ENCODE data around the gene STIMATE.

Gene STIMATE

GRCh38 chr3:52838561-52839267, 58.6 kb downstream of the STIMATE start:
- Histone ChIP-seq H3K4me2 (ENCODE audit: low read length) (no peak overlapping the region), H3K4me1 (no peaks in the 10 kb centered on the region), H2AFZ (no peak overlapping the region), H3K36me3 (ENCODE audit: control insufficient read depth, insufficient read depth, low read length) (no peaks in the 10 kb centered on the region), H3K79me2 (no peaks in the 10 kb centered on the region), H3K27me3 (ENCODE audit: control insufficient read depth, insufficient read depth, low read length) (no peaks in the 10 kb centered on the region), H3K9ac (no peak overlapping the region), H3K27ac (no peak overlapping the region), H3K9me3 (ENCODE audit: control insufficient read depth, low read length) (no peaks in the 10 kb centered on the region), H3K4me3 (ENCODE audit: low read depth, low read length) (no peak overlapping the region)
- no peak for TF ChIP-seq CTCF (IDR thresholded peaks at IDR 0.05)

- Histone ChIP-seq H3K79me2 (no peaks in the 10 kb centered on the region), H3K27me3 (ENCODE audit: control insufficient read depth, insufficient read depth, low read length) (no peaks in the 10 kb centered on the region), H3K36me3 (ENCODE audit: control insufficient read depth, insufficient read depth, low read length) (no peaks in the 10 kb centered on the region), H3K9me3 (ENCODE audit: control insufficient read depth, low read length) (no peaks in the 10 kb centered on the region), H3K4me3 (ENCODE audit: low read depth, low read length) (no peak overlapping the region), H3K9ac (no peak overlapping the region), H3K4me2 (ENCODE audit: low read length) (no peak overlapping the region), H2AFZ (no peak overlapping the region), H3K27ac (no peak overlapping the region), H3K4me1 (no peaks in the 10 kb centered on the region)
- TF ChIP-seq CTCF (IDR thresholded peaks at IDR 0.05) = no peak
These were observed 60.4 kb downstream of the STIMATE start for GRCh38 chr3:52836986-52837385.

- no peaks in the 10 kb centered on the region for H3K9me3 ChIP-seq (ENCODE audit: control insufficient read depth, low read length)
- H3K36me3 ChIP-seq (ENCODE audit: control insufficient read depth, insufficient read depth, low read length) = no peaks in the 10 kb centered on the region
- no peak overlapping the region for H2AFZ ChIP-seq
- H3K4me3 ChIP-seq (ENCODE audit: low read depth, low read length) = no peak overlapping the region
- H3K27ac ChIP-seq = no peak overlapping the region
- no peaks in the 10 kb centered on the region for H3K4me1 ChIP-seq
- TF ChIP-seq CTCF (IDR thresholded peaks at IDR 0.05) = no peak
- no peak overlapping the region for H3K9ac ChIP-seq
- no peaks in the 10 kb centered on the region for H3K27me3 ChIP-seq (ENCODE audit: control insufficient read depth, insufficient read depth, low read length)
- H3K4me2 ChIP-seq (ENCODE audit: low read length) = no peak overlapping the region
- H3K79me2 ChIP-seq = no peaks in the 10 kb centered on the region
These were observed 60.9 kb downstream of the STIMATE start for GRCh38 chr3:52836471-52836845.

- H3K9me3 ChIP-seq (ENCODE audit: control insufficient read depth, low read length) = no peaks in the 10 kb centered on the region
- H2AFZ ChIP-seq = no peak overlapping the region
- H3K4me1 ChIP-seq = no peaks in the 10 kb centered on the region
- H3K36me3 ChIP-seq (ENCODE audit: control insufficient read depth, insufficient read depth, low read length) = no peaks in the 10 kb centered on the region
- no peak overlapping the region for H3K27ac ChIP-seq
- H3K79me2 ChIP-seq = no peaks in the 10 kb centered on the region
- TF ChIP-seq CTCF (IDR thresholded peaks at IDR 0.05) = no peak
- no peaks in the 10 kb centered on the region for H3K27me3 ChIP-seq (ENCODE audit: control insufficient read depth, insufficient read depth, low read length)
- no peak overlapping the region for H3K9ac ChIP-seq
- no peak overlapping the region for H3K4me3 ChIP-seq (ENCODE audit: low read depth, low read length)
- no peak overlapping the region for H3K4me2 ChIP-seq (ENCODE audit: low read length)
These were observed 61.4 kb downstream of the STIMATE start for GRCh38 chr3:52835766-52836470.

Measured in parathyroid adenoma (tissue), 2 donors.